RWPE1 (cell line): Measurements from ENCODE around the gene SH2B3.

Experiments
- CTCF ChIA-PET: fragments of 350-600 bp; sonication (Branson Sonifier 250); formaldehyde crosslinking; extraction: SDS; loops from one replicate; lab custom pipeline; 2021; lab: Yijun Ruan, JAX
- POLR2A ChIA-PET: fragments of 400-600 bp; formaldehyde crosslinking; extraction: SDS; loops from one replicate; lab custom pipeline; 2020; ENCODE audit warnings: antibody characterized with exemption; ENCODE audit not compliant: low non-redundant PET; lab: Yijun Ruan, JAX
- DNase-seq: peaks from one replicate; pipeline ENCODE4 v3.0.0; 2012; ENCODE audit warnings: low spot score
- H3K27ac ChIP-seq: fragments of 450-650 bp; 2 replicates; pipeline ENCODE4 v1.5.1; 2017
- TF ChIP-seq, protein P1 (sequence below): fragments of 450-650 bp; conservative IDR thresholded peaks from 2 replicates; pipeline ENCODE4 v1.5.1; 2017; ENCODE audit warnings: low read depth, mild to moderate bottlenecking

Gene SH2B3

DNA sequence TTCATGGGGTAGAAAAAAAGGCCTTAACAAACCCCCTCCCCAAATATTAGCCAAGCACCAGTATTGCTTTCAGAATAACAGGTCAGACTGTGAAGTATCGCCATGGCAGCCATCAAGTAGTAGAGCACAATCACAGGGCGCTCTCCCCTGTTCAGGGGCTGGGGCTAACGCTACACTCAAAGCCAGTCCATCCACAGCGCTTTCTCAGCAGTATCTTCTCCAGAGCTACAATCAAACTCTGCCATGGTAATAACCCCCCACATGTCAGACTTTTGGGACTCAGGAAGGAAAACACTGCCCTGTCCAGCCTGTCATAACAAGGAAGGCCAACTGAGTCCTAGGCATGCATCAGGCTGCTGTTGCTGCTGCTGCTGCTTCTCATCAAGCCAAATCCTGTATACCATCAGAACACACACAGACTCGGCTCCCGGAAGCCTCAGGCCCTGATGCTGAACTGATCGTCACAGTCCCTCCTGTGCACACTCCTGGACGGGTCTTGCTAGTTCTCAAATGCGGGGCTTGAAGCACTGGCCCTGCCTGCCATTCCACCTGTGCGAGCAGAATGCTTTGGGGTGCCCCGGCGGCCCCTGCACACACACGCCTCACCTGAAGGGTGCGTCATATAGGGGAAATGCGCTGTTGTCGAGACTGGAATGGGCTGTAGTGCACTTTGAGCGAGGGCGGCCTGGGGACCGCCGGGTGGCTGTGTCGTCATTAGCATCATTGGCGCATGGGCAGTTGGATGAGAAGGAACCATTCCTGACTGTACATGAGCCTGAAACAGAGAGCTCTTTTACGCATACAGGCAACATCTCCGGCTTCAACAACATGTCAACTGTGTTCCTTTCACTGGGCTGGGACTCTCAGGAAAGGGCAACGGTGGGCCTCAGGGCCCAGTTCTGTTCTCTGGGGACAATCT is 47.6 kb downstream of the SH2B3 start:
- TF ChIP-seq, protein P1, sequence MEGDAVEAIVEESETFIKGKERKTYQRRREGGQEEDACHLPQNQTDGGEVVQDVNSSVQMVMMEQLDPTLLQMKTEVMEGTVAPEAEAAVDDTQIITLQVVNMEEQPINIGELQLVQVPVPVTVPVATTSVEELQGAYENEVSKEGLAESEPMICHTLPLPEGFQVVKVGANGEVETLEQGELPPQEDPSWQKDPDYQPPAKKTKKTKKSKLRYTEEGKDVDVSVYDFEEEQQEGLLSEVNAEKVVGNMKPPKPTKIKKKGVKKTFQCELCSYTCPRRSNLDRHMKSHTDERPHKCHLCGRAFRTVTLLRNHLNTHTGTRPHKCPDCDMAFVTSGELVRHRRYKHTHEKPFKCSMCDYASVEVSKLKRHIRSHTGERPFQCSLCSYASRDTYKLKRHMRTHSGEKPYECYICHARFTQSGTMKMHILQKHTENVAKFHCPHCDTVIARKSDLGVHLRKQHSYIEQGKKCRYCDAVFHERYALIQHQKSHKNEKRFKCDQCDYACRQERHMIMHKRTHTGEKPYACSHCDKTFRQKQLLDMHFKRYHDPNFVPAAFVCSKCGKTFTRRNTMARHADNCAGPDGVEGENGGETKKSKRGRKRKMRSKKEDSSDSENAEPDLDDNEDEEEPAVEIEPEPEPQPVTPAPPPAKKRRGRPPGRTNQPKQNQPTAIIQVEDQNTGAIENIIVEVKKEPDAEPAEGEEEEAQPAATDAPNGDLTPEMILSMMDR, result no peak
- ChIA-PET CTCF (interaction anchor here (0.7 to 2.2 kb wide), 4 partner anchors 9 to 57 kb away, joined by 3 to 33 read pairs (median 8); partner anchors contain the start of gene SH2B3), POLR2A (no interaction called here)
- H3K27ac ChIP-seq, result peak overlapping the region; percentile 24
- DNase-seq, result no peak

DNA sequence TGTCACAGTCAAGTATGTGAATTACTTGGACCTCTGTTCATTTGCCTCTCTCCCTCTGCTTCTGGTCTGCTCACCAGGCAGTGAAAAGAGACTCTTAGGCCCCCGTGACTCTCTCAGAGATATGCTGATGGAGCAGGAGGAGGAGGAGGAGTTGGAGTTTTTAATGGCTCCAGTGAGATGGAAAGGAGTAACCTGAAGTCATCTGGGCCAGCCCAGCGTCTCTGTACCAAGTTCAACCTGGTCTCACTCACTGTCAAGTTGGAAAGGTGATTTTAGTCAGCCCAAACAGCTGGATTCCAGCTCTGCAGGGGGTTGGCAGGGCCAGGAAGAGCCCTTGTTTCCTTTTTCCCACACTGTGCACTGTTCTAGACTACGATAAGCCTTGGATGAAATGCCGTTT is 48.6 kb downstream of the SH2B3 start:
- ChIA-PET CTCF (interaction anchor here (0.7 to 1.8 kb wide), 4 partner anchors 10 to 57 kb away, joined by 3 to 4 read pairs (median 4); no protein-coding TSS in a partner anchor), POLR2A (no interaction called here)
- TF ChIP-seq, protein P1, result no peak
- no peak for DNase-seq
- peak overlapping the region; percentile 13; the same call in 1 of the 2 replicates for H3K27ac ChIP-seq

DNA sequence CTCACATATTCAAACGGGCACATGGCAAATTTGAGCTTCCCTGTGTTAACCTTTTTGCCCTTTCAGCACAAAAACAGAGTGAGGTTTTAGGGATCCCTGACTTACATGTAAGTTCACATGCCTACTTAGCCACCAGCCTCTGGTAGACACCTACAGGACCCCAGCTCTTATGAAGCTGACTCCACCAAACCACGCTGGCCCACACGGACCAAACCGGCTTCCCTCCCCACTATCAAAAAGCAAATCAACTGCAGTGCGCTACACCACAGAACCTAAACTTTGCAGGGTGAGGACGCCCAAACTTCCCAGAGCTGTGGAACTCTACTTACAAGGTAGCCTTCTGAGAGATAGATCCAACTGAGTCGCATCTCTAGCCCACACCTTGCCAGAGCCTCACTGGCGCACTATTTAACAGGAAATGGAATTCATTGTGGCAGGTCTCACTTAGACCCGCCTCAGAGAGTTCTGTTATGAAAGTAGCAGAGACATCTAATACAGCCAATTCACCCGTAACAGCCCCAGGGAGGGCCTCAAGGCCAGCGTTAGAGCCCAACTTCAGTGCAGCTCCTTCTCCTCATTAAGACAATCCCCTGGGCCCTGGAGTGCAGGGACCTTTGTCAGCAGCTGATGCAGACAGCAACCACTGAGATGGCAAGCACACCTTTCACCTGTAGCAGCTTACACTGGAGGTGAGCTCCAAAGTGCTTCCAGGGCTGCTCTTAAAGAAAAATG is 49.2 kb downstream of the SH2B3 start:
- H3K27ac ChIP-seq, result peak overlapping the region; percentile 13; the same call in 1 of the 2 replicates
- ChIA-PET CTCF (interaction anchor here (0.6 to 1.8 kb wide), 4 partner anchors 13 to 1692 kb away, joined by 3 to 5 read pairs (median 4); no protein-coding TSS in a partner anchor), POLR2A (no interaction called here)

DNA sequence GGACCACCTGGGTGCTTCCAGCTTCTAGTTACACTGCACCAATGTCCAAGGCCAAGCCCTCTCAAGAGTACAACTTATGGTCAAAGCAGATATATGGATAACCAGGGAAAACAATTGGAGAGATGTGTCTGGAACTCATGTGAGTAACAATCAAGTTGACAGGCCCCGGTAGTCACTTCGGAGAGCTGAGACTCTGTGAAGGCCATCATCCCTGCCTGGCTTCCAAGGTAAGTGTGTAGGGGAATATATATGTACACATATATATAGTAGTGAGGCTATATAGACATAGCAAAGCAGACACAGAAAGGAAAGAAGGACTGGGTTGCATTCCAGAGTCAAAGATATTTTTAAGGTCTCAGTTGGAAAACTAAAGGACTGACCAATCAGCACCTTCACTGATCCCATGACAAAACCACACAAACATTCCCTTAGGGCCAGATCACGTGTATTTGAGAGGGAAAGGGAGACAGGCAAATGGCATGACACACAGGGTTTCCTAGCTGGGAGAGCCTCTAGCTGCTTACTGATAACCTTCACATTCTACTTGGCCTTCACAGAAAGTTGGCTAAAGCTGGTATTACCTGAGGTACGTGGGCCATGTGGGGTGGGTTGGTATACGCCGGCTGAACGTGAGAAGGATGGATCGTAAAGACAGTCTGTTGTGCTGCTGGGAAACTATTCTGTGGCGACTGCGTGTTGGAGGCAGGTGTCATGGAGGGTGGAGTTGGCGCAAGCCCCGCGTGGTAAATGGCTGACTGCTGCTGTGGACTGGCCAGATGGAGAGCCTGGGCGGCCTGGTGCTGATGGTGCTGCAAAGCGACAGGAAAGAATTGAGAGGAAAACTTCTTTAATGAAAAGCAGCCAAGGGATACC is 50.0 kb downstream of the SH2B3 start:
- CTCF ChIA-PET, result interaction anchor here (0.6 to 1.8 kb wide), 3 partner anchors 59 to 1693 kb away, joined by 3 to 5 read pairs (median 4); no protein-coding TSS in a partner anchor
- no peak for DNase-seq
- peak overlapping the region; percentile 13; the same call in 1 of the 2 replicates for H3K27ac ChIP-seq
- POLR2A ChIA-PET, result no interaction called here
- TF ChIP-seq, protein P1, result no peak

More for the DNA sequence above, 49.2 kb downstream of the SH2B3 start:
- no peak for DNase-seq
- TF ChIP-seq, protein P1, result no peak

DNA sequence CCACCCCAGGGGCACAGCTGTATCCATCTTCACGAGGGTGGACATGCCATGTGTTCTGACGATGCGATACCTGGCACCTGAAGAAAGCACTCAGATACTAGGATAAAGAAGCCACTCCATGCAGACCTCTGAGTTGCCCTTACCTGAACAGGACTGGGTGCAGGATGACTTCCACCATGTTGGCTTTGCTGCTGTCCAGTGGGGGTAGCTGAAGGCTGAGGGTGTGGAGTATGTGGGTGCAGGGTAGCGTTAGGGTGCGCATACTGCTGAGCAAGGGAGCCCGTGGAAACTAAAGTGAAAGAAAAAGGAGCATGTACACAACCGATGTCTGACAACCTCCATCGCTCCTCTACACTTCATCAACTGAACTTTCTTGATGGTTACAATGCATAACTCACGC is 51.3 kb downstream of the SH2B3 start:
- no peak for DNase-seq
- CTCF ChIA-PET, result interaction anchor here (0.6 kb wide), 3 partner anchors 10 to 60 kb away, joined by 3 to 7 read pairs (median 3); no protein-coding TSS in a partner anchor
- TF ChIP-seq, protein P1, result no peak
- no peak overlapping the region for H3K27ac ChIP-seq
- POLR2A ChIA-PET, result no interaction called here
